HepG2 (cell line): ENCODE data around the gene CCDC106. TPM values are rescaled to one million over a fixed set of nuclear protein-coding genes. Genes with fewer than 3 reads are reported as not detected.

Source experiments
- ATF5 ChIP-seq: sonication (generic); formaldehyde crosslinking; IDR thresholded peaks from 2 replicates; pipeline ENCODE4 v1.4.0; 2020; ENCODE audit warnings: mild to moderate bottlenecking, low read depth, missing genetic modification reagents
- ATF7-NPFF ChIP-seq: sonication (generic); formaldehyde crosslinking; IDR thresholded peaks from 2 replicates; pipeline ENCODE4 v1.8.1; 2023; ENCODE audit warnings: mild to moderate bottlenecking, low read depth, missing genetic modification reagents, moderate library complexity
- BRF2 ChIP-seq: sonication (generic); formaldehyde crosslinking; IDR thresholded peaks from 2 replicates; pipeline ENCODE4 v1.8.1; 2022; ENCODE audit warnings: mild to moderate bottlenecking, missing genetic modification reagents
- GZF1 ChIP-seq: sonication (generic); formaldehyde crosslinking; IDR thresholded peaks from 2 replicates; pipeline ENCODE4 v1.5.1; 2020; ENCODE audit warnings: mild to moderate bottlenecking, missing genetic modification reagents
- HCFC1 ChIP-seq: fragments of 150-350 bp; IDR thresholded peaks from 2 replicates; pipeline ENCODE4 v1.6.1; 2014; ENCODE audit warnings: low read depth, low read length
- HNRNPUL1 ChIP-seq: fragments of 200-400 bp; formaldehyde crosslinking; IDR thresholded peaks from 2 replicates; pipeline ENCODE4 v1.6.1; 2017; ENCODE audit warnings: low read depth, mild to moderate bottlenecking, low read length, moderate library complexity
- IRF2 ChIP-seq: IDR thresholded peaks from 2 replicates; pipeline ENCODE4 v1.6.1; 2018; ENCODE audit warnings: missing genetic modification reagents, missing compliant biosample characterization
- LRRFIP1 ChIP-seq: sonication (generic); formaldehyde crosslinking; conservative IDR thresholded peaks from 2 replicates; pipeline ENCODE4 v1.4.0; 2020; ENCODE audit warnings: missing genetic modification reagents
- MEIS2 ChIP-seq: sonication (generic); formaldehyde crosslinking; IDR thresholded peaks from 2 replicates; pipeline ENCODE4 v1.9.0; 2021; ENCODE audit warnings: mild to moderate bottlenecking, missing genetic modification reagents
- NFE2 ChIP-seq: sonication (generic); formaldehyde crosslinking; IDR thresholded peaks from 2 replicates; pipeline ENCODE4 v1.4.0; 2020; ENCODE audit warnings: missing genetic modification reagents
- PITX1 ChIP-seq: sonication (generic); formaldehyde crosslinking; IDR thresholded peaks from 2 replicates; pipeline ENCODE4 v1.5.1; 2020; ENCODE audit warnings: mild to moderate bottlenecking, missing genetic modification reagents
- POLR2G ChIP-seq: fragments of 200-400 bp; formaldehyde crosslinking; IDR thresholded peaks from 2 replicates; pipeline ENCODE4 v1.6.1; 2018; ENCODE audit warnings: mild to moderate bottlenecking, low read depth, low read length, moderate library complexity
- PTBP1 ChIP-seq: fragments of 200-400 bp; formaldehyde crosslinking; IDR thresholded peaks from 2 replicates; pipeline ENCODE4 v1.6.1; 2018; ENCODE audit warnings: low read length, low read depth; ENCODE audit not compliant: poor library complexity, severe bottlenecking
- RARA ChIP-seq: IDR thresholded peaks from 2 replicates; pipeline ENCODE4 v1.6.1; 2016; ENCODE audit warnings: missing genetic modification reagents, missing compliant biosample characterization
- RBM22 ChIP-seq: fragments of 200-400 bp; formaldehyde crosslinking; optimal IDR thresholded peaks from 2 replicates; pipeline ENCODE3; 2017; ENCODE audit warnings: mild to moderate bottlenecking, low read length, moderate library complexity
- SIN3B ChIP-seq: fragments of 150-350 bp; IDR thresholded peaks from 2 replicates; pipeline ENCODE4 v1.6.1; 2014; ENCODE audit warnings: low read length
- SIX1 ChIP-seq: sonication (generic); formaldehyde crosslinking; IDR thresholded peaks from 2 replicates; pipeline ENCODE4 v1.4.0; 2020; ENCODE audit warnings: missing genetic modification reagents, borderline replicate concordance
- TEF ChIP-seq: sonication (generic); formaldehyde crosslinking; IDR thresholded peaks from 2 replicates; pipeline ENCODE4 v1.5.0; 2020; ENCODE audit warnings: missing genetic modification reagents
- THRA ChIP-seq: sonication (generic); formaldehyde crosslinking; IDR thresholded peaks from 2 replicates; pipeline ENCODE4 v1.4.0; 2020; ENCODE audit warnings: missing genetic modification reagents, borderline replicate concordance
- WIZ ChIP-seq: sonication (generic); formaldehyde crosslinking; IDR thresholded peaks from 2 replicates; pipeline ENCODE4 v1.5.1; 2020; ENCODE audit warnings: mild to moderate bottlenecking, missing genetic modification reagents
- ZFP62 ChIP-seq: sonication (generic); formaldehyde crosslinking; IDR thresholded peaks from 2 replicates; pipeline ENCODE4 v1.4.0; 2020; ENCODE audit warnings: missing genetic modification reagents
- ZNF101 ChIP-seq: sonication (generic); formaldehyde crosslinking; IDR thresholded peaks from 2 replicates; pipeline ENCODE4 v1.4.0; 2020; ENCODE audit warnings: mild to moderate bottlenecking, low read depth, missing genetic modification reagents, borderline replicate concordance
- ZNF143 ChIP-seq: sonication (generic); formaldehyde crosslinking; IDR thresholded peaks from 2 replicates; pipeline ENCODE4 v1.4.0; 2020; ENCODE audit warnings: missing genetic modification reagents
- ZNF17 ChIP-seq: sonication (generic); formaldehyde crosslinking; IDR thresholded peaks from 2 replicates; pipeline ENCODE4 v1.5.0; 2020; ENCODE audit warnings: mild to moderate bottlenecking, missing genetic modification reagents
- ZNF557 ChIP-seq: sonication (generic); formaldehyde crosslinking; IDR thresholded peaks from 2 replicates; pipeline ENCODE4 v1.4.0; 2020; ENCODE audit warnings: missing genetic modification reagents
- polyA plus RNA-seq, 8 experiments: library from polyadenylated mRNA; depleted of rRNA in 3 of 8; stranded (reverse) in 7 of 8; unstranded in 1 of 8; fragments of >200 nt; fragmentation: Illumina TruSeq in 4 of 8; extraction: Trizol in 4 of 8; gene quantifications; 2 replicates each; pipeline versions ENCODE4 v1.2.1 to v1.2.3, GENCODE V29; 2011 to 2016; ENCODE audit warnings: low read depth in 4 of 8, missing spikeins in 1 of 8, mixed read lengths in 1 of 8; ENCODE audit not compliant: insufficient read depth in 1 of 8
- total RNA-seq, 5 experiments: library from RNA; depleted of rRNA; stranded (reverse); fragments of >200 nt; fragmentation: Illumina TruSeq; extraction: Trizol; gene quantifications; 2 replicates each; pipeline ENCODE4 v1.2.3, GENCODE V29; 2016; ENCODE audit warnings: low read depth in 1 of 5

CCDC106 gene
- total and polyA plus RNA-seq, 2 of the 13 experiments (the other 11 are each of a cell fraction or from before 2014, with no cell fraction given), result 4.7 to 8.8 TPM

- TF ChIP-seq LRRFIP1 (no peak), HCFC1 (no peak), ATF5 (no peak), WIZ (no peak), PTBP1 (no peak), BRF2 (no peak), SIN3B (no peak), ZNF557 (CRISPR knock-in tag) (no peak), ZFP62 (CRISPR knock-in tag) (no peak), ZNF101 (CRISPR knock-in tag) (no peak), POLR2G (peak; percentile 63), RARA (no peak), IRF2 (no peak), MEIS2 (CRISPR knock-in tag) (0 out of 2 replicates have a peak, but pooled peaks have one; percentile 6), RBM22 (peak; percentile 81), ZNF143 (no peak), NFE2 (CRISPR knock-in tag) (no peak), GZF1 (0 out of 2 replicates have a peak, but pooled peaks have one; percentile 34), THRA (CRISPR knock-in tag) (no peak), PITX1 (CRISPR knock-in tag) (no peak), ATF7-NPFF (CRISPR knock-in tag) (no peak), HNRNPUL1 (no peak), SIX1 (CRISPR knock-in tag) (no peak), TEF (CRISPR knock-in tag) (0 out of 2 replicates have a peak, but pooled peaks have one; percentile 22), ZNF17 (no peak)
Measured at GRCh38 chr19:55641426-55642152, 6.4 kb upstream of the CCDC106 start (continued).
